HG02970 (cell line): ENCODE results near the gene LDLRAD4.
A peak's percentile ranks its signal among the peaks of the same experiment; 100 is the strongest.

Experiments used
- ATAC-seq: cut with Tn5 transposase; IDR thresholded peaks from one replicate; pipeline ENCODE4 v1.9.1; 2021; ENCODE audit warnings: mild to moderate bottlenecking, moderate library complexity, moderate number of reproducible peaks; ENCODE audit not compliant: unreplicated experiment, low FRiP score

The LDLRAD4 gene

GRCh38 chr18:13364721-13365205 is 146.2 kb downstream of the LDLRAD4 start:
- ATAC-seq, result no peak

- no peak for ATAC-seq
Observed at GRCh38 chr18:13366131-13366530, 147.6 kb downstream of the LDLRAD4 start.

- ATAC-seq, result no peak
Observed at GRCh38 chr18:13366541-13366940, 148.0 kb downstream of the LDLRAD4 start.

GRCh38 chr18:13366962-13367892 is 148.7 kb downstream of the LDLRAD4 start:
- ATAC-seq, result no peak

GRCh38 chr18:13368080-13368813 is 149.7 kb downstream of the LDLRAD4 start:
- ATAC-seq, result no peak

GRCh38 chr18:13369353-13369752 is 150.8 kb downstream of the LDLRAD4 start:
- no peak for ATAC-seq

GRCh38 chr18:13369756-13370510 is 151.4 kb downstream of the LDLRAD4 start:
- ATAC-seq, result no peak

GRCh38 chr18:13370995-13371625 is 152.6 kb downstream of the LDLRAD4 start:
- ATAC-seq, result no peak

GRCh38 chr18:13371689-13372418 is 153.3 kb downstream of the LDLRAD4 start:
- ATAC-seq, result no peak

- ATAC-seq, result no peak
Observed at GRCh38 chr18:13372531-13372951, 154.0 kb downstream of the LDLRAD4 start.

- ATAC-seq, result no peak
Observed at GRCh38 chr18:13374096-13374467, 155.5 kb downstream of the LDLRAD4 start.

GRCh38 chr18:13374468-13375301 is 156.1 kb downstream of the LDLRAD4 start:
- ATAC-seq, result peak; percentile 8

GRCh38 chr18:13375302-13376255 is 157.0 kb downstream of the LDLRAD4 start:
- ATAC-seq, result peak; percentile 76

- ATAC-seq, result no peak
Observed at GRCh38 chr18:13376298-13376840, 157.8 kb downstream of the LDLRAD4 start.

- ATAC-seq, result no peak
Observed at GRCh38 chr18:13376841-13377351, 158.3 kb downstream of the LDLRAD4 start.

- no peak for ATAC-seq
Observed at GRCh38 chr18:13377496-13377895, 158.9 kb downstream of the LDLRAD4 start.

GRCh38 chr18:13378150-13378549 is 159.6 kb downstream of the LDLRAD4 start:
- ATAC-seq, result no peak
